ENCODE measurements around the gene SKIC2.
"Not testable (repeated sequence)": the region's sequence is repeated elsewhere in the genome, so short reads cannot be mapped to it uniquely, and the experiment has no call there.

DNA sequence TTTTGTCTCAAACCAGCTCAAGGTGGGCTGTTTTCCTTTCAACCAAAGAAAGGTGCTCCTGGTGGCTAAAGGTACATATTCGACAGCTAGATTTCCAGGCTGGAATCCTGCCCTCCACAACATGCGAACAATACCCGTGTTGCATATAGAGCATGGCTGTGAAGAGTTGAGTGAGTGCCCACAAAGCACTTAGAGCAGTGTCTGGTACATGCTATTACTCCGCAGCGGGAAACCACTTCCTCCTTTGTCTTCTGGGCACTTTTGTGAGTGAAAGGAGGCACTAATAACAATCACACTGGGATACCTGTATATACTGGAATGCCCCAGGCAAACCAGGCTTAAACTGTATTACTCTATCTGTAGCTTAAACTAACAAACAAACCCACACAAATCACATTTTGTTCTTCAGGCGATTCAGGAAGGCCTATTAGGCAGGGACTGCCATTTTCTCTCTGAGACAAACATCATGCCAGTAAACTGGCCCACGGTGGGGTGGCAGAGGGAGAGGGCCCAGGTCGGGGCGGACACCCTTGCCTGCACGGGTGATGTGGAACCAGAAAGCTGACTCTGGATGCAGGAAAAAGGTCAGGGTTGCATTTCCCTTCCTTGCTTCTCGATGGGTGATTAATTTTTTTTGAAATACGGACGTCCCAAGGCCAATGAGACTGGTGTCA is 46.0 kb downstream of the SKIC2 start:
- TF ChIP-seq POLR2A (IDR thresholded peaks at IDR 0.05; ENCODE audit: low read depth, low read length); BCL3 (IDR thresholded peaks at IDR 0.05; ENCODE audit: borderline replicate concordance, insufficient read depth, low read depth, low read length, poor library complexity, severe bottlenecking); ZNF384 (IDR thresholded peaks at IDR 0.05; ENCODE audit: borderline replicate concordance, low read depth, low read length); ZNF274 (IDR thresholded peaks at IDR 0.05; ENCODE audit: insufficient read depth, insufficient read length); ZBED1 (IDR thresholded peaks at IDR 0.05; ENCODE audit: borderline replicate concordance); CTCF (IDR thresholded peaks at IDR 0.05 in 2 of 3, conservative IDR thresholded peaks at IDR 0.05 in 1 of 3; ENCODE audit: control insufficient read depth in 2 of 3, extremely low read depth in 1 of 3, insufficient read depth in 1 of 3, low read depth in 3 of 3, low read length in 3 of 3); REST (IDR thresholded peaks at IDR 0.05; ENCODE audit: low read depth, low read length); RAD21 (IDR thresholded peaks at IDR 0.05; ENCODE audit: insufficient read depth, low read depth, low read length); EGR1 (IDR thresholded peaks at IDR 0.05; ENCODE audit: borderline replicate concordance in 1 of 2, low read depth in 2 of 2, low read length in 2 of 2); JUND (IDR thresholded peaks at IDR 0.05; ENCODE audit: low read depth, low read length): not testable (repeated sequence)

Measured in GM12878 (cell line).